ENCODE data around the gene ISL2. TPM values are rescaled to one million over a fixed set of nuclear protein-coding genes. Genes with fewer than 3 reads are reported as not detected.

The ISL2 gene
- total RNA-seq, 1 donor from 2014 or later, result 0.38 TPM

DNA sequence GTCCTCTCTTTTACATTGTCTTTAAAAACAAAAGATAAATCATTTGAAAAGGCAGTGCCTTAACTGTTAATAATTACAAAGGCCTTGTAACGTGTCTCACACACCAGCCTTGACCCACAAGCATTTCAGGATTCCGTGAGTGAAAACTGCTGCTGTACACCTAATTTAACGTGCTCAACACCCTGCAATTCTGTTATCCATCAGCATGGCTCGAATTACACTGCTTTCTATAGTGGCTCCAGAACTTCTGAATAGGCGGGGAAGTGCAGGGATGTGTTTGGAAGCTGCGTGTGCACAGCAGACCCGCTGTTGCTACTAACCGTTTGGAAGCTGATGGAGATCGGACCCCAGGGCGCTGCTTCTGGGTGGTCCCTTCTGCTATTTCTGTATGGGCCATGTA is 15.4 kb upstream of the ISL2 start:
- no peak overlapping the region for H3K4me3 Mint-ChIP-seq (ENCODE audit: low read depth)
- H3K4me1 Mint-ChIP-seq (ENCODE audit: low read depth), result no peaks in the 10 kb centered on the region
- H3K36me3 Mint-ChIP-seq (ENCODE audit: insufficient read depth), result no peaks in the 10 kb centered on the region
- TF ChIP-seq, protein P1, sequence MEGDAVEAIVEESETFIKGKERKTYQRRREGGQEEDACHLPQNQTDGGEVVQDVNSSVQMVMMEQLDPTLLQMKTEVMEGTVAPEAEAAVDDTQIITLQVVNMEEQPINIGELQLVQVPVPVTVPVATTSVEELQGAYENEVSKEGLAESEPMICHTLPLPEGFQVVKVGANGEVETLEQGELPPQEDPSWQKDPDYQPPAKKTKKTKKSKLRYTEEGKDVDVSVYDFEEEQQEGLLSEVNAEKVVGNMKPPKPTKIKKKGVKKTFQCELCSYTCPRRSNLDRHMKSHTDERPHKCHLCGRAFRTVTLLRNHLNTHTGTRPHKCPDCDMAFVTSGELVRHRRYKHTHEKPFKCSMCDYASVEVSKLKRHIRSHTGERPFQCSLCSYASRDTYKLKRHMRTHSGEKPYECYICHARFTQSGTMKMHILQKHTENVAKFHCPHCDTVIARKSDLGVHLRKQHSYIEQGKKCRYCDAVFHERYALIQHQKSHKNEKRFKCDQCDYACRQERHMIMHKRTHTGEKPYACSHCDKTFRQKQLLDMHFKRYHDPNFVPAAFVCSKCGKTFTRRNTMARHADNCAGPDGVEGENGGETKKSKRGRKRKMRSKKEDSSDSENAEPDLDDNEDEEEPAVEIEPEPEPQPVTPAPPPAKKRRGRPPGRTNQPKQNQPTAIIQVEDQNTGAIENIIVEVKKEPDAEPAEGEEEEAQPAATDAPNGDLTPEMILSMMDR (IDR thresholded peaks at IDR 0.05; ENCODE audit: unreplicated experiment), result no peak
- H3K27ac Mint-ChIP-seq, result no peak overlapping the region
- DNase-seq (ENCODE audit: low spot score, unreplicated experiment), result no peak
- H3K9me3 Mint-ChIP-seq (ENCODE audit: low read depth), result no peaks in the 10 kb centered on the region
- H3K27me3 Mint-ChIP-seq, result peaks cover 15% of the 10 kb centered on the region

DNA sequence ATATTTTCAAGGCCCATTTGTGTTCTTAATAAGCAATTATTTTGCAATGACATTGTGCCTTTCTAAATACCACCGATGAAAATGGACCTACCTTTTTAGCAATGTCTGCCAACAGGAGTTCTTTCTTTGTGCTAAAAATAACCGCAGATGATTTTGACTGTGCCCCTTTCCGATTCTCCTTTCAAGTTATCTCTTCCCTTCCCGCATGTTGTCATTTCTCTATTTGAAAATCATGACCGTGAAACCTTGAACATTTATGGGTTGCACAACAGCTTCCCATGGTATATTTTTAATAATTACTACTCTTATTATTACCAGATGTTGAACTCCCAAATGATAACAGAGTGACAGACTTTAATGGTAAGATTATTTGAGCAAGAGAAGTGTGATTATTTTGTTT is 15.0 kb upstream of the ISL2 start:
- H3K4me1 Mint-ChIP-seq (ENCODE audit: low read depth), result no peaks in the 10 kb centered on the region
- H3K9me3 Mint-ChIP-seq (ENCODE audit: low read depth), result no peaks in the 10 kb centered on the region
- no peak overlapping the region for H3K4me3 Mint-ChIP-seq (ENCODE audit: low read depth)
- peaks cover 15% of the 10 kb centered on the region for H3K27me3 Mint-ChIP-seq
- no peaks in the 10 kb centered on the region for H3K36me3 Mint-ChIP-seq (ENCODE audit: insufficient read depth)
- no peak for DNase-seq (ENCODE audit: low spot score, unreplicated experiment)
- TF ChIP-seq, protein P1 (IDR thresholded peaks at IDR 0.05; ENCODE audit: unreplicated experiment), result no peak
- H3K27ac Mint-ChIP-seq, result no peak overlapping the region

DNA sequence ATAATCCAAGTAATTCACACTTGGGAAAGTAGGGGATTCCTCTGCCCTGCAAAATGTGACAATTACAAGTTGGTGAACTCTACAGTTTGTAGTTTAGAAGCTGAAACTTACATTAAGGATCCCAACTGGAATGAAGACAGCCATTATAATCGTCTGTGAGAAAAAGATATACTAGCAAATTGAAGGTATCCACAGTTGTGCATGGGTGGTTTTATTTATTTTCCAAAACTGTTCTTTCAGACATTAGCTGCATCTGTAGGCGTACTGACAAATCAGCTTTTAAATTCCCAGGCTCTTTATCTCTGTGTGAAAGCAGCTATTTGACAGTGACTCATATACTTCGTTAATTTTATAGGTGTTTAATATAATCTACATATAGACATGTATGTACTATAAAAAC is 12.5 kb upstream of the ISL2 start:
- peaks cover 29% of the 10 kb centered on the region for H3K27me3 Mint-ChIP-seq
- H3K9me3 Mint-ChIP-seq (ENCODE audit: low read depth), result no peaks in the 10 kb centered on the region
- H3K4me1 Mint-ChIP-seq (ENCODE audit: low read depth), result no peaks in the 10 kb centered on the region
- DNase-seq (ENCODE audit: low spot score, unreplicated experiment), result no peak
- no peak overlapping the region for H3K4me3 Mint-ChIP-seq (ENCODE audit: low read depth)
- H3K36me3 Mint-ChIP-seq (ENCODE audit: insufficient read depth), result no peaks in the 10 kb centered on the region
- TF ChIP-seq, protein P1 (IDR thresholded peaks at IDR 0.05; ENCODE audit: unreplicated experiment), result no peak
- no peak overlapping the region for H3K27ac Mint-ChIP-seq

DNA sequence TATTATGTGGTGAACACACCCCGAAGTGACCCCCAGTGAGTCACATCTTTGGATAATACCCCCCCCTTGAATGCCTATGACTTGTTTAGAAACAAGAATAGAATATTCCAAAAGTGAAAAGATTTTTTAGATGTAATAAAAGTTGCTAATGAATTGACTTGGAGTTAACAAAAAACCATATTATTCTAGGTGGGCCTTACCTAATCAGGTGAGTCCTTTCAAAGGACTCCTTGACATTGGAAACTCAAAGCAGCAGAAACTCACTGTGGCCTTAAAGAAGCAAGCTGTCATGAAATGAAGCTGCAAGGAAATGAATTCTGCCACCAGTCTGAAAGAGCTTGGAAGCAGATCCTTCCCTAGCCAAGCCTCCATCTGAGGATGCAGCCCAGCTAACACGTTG is 10.9 kb upstream of the ISL2 start:
- TF ChIP-seq, protein P1 (IDR thresholded peaks at IDR 0.05; ENCODE audit: unreplicated experiment), result no peak
- H3K36me3 Mint-ChIP-seq (ENCODE audit: insufficient read depth), result no peaks in the 10 kb centered on the region
- no peaks in the 10 kb centered on the region for H3K9me3 Mint-ChIP-seq (ENCODE audit: low read depth)
- no peak overlapping the region for H3K4me3 Mint-ChIP-seq (ENCODE audit: low read depth)
- H3K4me1 Mint-ChIP-seq (ENCODE audit: low read depth), result no peaks in the 10 kb centered on the region
- no peak for DNase-seq (ENCODE audit: low spot score, unreplicated experiment)
- H3K27me3 Mint-ChIP-seq, result peaks cover 38% of the 10 kb centered on the region
- H3K27ac Mint-ChIP-seq, result no peak overlapping the region

DNA sequence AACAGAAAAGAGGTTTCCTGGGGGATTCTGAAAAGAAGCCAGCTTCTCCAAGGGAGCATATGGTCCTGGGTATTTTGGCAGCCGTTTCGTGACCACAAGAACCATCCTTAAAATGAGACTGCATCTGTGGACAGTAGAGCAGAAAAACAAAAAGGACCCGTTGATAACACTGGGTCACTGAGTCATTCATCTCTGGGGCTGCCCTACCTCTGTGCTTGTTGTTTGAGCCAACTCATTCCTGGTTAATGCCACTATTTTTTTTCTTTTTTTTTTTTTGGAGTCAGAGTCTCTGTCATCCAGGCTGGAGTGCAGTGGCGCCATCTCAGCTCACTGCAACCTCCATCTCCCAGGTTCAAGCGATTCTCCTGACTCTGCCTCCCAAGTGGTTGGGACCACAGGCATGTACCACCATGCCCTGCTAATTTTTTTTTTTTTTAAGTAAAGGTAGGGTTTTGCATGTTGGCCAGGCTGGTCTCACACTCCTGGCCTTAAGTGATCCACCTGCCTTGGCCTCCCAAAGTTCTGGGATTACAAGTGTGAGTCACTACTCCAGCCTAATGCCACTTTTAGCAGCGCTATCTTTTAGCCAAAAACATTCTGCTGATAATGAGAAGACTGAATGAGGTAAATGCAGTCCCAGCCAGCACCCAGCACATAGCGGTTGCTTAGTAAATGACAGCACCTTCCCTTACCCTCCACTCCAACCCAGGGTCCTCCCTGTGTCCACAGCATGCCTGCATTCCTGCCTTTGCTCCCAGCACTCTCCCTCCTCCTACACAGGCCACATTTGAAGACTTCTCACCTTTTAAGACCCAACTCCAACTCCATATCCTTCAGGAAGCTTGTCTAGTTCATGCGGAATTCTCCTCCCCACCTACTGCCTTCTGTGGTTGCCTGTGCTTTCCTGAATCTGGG is 9.1 kb upstream of the ISL2 start:
- TF ChIP-seq, protein P1 (IDR thresholded peaks at IDR 0.05; ENCODE audit: unreplicated experiment), result no peak
- Mint-ChIP-seq H3K27ac (no peak overlapping the region), H3K27me3 (peaks cover 40% of the 10 kb centered on the region), H3K4me1 (ENCODE audit: low read depth) (no peaks in the 10 kb centered on the region), H3K36me3 (ENCODE audit: insufficient read depth) (no peaks in the 10 kb centered on the region), H3K4me3 (ENCODE audit: low read depth) (no peak overlapping the region), H3K9me3 (ENCODE audit: low read depth) (no peaks in the 10 kb centered on the region)
- no peak for DNase-seq (ENCODE audit: low spot score, unreplicated experiment)
